HEK293 (cell line): ENCODE measurements around the gene GPR35.

Source experiments
- REST ChIP-seq: fragments of 450-650 bp; formaldehyde crosslinking; IDR thresholded peaks from 2 replicates; pipeline ENCODE4 v1.5.1; 2016; ENCODE audit warnings: missing biosample characterization, missing genetic modification characterization
- YY1 ChIP-seq: fragments of 450-650 bp; formaldehyde crosslinking; IDR thresholded peaks from 2 replicates; pipeline ENCODE4 v1.5.1; 2018; ENCODE audit warnings: missing biosample characterization, missing genetic modification characterization
- ZNF555 ChIP-seq: fragments of 450-650 bp; formaldehyde crosslinking; conservative IDR thresholded peaks from 2 replicates; pipeline ENCODE4 v1.5.1; 2017; ENCODE audit warnings: missing biosample characterization, mild to moderate bottlenecking, missing genetic modification characterization, inconsistent platforms
- ZNF830 ChIP-seq: fragments of 450-650 bp; IDR thresholded peaks from 2 replicates; pipeline ENCODE4 v1.5.0; 2018; ENCODE audit warnings: missing biosample characterization, missing genetic modification characterization, low read depth, mild to moderate bottlenecking, moderate library complexity
- TF ChIP-seq, protein P1 (sequence below): fragments of 450-650 bp; formaldehyde crosslinking; IDR thresholded peaks from 2 replicates; pipeline ENCODE4 v1.5.1; 2016; ENCODE audit warnings: missing biosample characterization, missing genetic modification characterization
- TF ChIP-seq, protein P2 (sequence below): fragments of 450-650 bp; formaldehyde crosslinking; IDR thresholded peaks from 2 replicates; pipeline ENCODE4 v1.5.1; 2016; ENCODE audit warnings: missing biosample characterization, missing genetic modification characterization

DNA sequence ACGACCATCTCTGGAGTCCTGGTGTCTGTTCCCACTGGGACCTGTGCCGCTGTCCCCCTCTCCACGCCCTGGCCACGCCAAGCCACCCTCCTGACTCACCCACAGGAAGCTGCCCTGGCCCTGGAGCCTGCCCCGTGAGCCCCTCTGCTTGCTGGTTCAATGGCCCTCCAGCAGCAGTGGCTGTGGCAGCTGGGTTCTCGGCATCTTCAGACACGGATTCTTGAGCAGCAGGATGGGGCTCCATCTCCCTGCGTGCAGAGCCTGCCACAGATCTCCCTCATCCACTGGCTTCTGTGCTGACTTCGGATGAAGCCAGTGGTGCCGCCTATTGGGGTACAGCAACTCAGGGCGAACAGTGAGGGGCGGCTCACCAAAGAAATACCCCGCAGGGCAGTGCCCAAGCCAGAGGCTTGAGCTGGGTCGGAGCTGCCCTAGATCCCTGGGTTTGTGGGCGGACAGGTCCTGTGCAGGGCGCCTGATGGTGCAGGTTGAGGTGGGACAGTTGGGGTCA, 24.8 kb upstream of the GPR35 start:
- TF ChIP-seq, protein P1, sequence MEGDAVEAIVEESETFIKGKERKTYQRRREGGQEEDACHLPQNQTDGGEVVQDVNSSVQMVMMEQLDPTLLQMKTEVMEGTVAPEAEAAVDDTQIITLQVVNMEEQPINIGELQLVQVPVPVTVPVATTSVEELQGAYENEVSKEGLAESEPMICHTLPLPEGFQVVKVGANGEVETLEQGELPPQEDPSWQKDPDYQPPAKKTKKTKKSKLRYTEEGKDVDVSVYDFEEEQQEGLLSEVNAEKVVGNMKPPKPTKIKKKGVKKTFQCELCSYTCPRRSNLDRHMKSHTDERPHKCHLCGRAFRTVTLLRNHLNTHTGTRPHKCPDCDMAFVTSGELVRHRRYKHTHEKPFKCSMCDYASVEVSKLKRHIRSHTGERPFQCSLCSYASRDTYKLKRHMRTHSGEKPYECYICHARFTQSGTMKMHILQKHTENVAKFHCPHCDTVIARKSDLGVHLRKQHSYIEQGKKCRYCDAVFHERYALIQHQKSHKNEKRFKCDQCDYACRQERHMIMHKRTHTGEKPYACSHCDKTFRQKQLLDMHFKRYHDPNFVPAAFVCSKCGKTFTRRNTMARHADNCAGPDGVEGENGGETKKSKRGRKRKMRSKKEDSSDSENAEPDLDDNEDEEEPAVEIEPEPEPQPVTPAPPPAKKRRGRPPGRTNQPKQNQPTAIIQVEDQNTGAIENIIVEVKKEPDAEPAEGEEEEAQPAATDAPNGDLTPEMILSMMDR = no peak
- TF ChIP-seq REST (tag by site-specific recombination) = no peak
- TF ChIP-seq ZNF830 (tag by site-specific recombination) = no peak
- no peak for TF ChIP-seq YY1 (tag by site-specific recombination)
- TF ChIP-seq, protein P2, sequence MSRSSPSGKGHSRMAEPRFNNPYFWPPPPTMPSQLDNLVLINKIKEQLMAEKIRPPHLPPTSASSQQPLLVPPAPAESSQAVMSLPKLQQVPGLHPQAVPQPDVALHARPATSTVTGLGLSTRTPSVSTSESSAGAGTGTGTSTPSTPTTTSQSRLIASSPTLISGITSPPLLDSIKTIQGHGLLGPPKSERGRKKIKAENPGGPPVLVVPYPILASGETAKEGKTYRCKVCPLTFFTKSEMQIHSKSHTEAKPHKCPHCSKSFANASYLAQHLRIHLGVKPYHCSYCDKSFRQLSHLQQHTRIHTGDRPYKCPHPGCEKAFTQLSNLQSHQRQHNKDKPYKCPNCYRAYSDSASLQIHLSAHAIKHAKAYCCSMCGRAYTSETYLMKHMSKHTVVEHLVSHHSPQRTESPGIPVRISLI = no peak
- TF ChIP-seq ZNF555 (tag by site-specific recombination) = no peak
